HepG2 (cell line): ENCODE results near the gene AMOTL2. TPM values are rescaled to one million over a fixed set of nuclear protein-coding genes. Genes with fewer than 3 reads are reported as not detected.

ENCODE experiments used
- AHDC1 ChIP-seq: sonication (generic); formaldehyde crosslinking; IDR thresholded peaks from 2 replicates; pipeline ENCODE4 v1.5.1; 2020; ENCODE audit warnings: mild to moderate bottlenecking, missing genetic modification reagents, borderline replicate concordance
- ARID5B ChIP-seq: IDR thresholded peaks from 2 replicates; pipeline ENCODE4 v1.4.0; 2020; ENCODE audit warnings: mild to moderate bottlenecking, missing genetic modification reagents
- EEA1 ChIP-seq: sonication (generic); formaldehyde crosslinking; IDR thresholded peaks from 2 replicates; pipeline ENCODE4 v1.5.1; 2020; ENCODE audit warnings: mild to moderate bottlenecking, missing genetic modification reagents, borderline replicate concordance
- LCORL ChIP-seq, 2 experiments: fragments of 450-650 bp in 1 of 2; sonication (generic) in 1 of 2; formaldehyde crosslinking in 1 of 2; IDR thresholded peaks; 2 replicates each; pipeline versions ENCODE4 v1.5.0 to v1.6.1; 2017 to 2020; ENCODE audit warnings: antibody characterized with exemption in 1 of 2, missing genetic modification reagents in 1 of 2
- NCOA5 ChIP-seq: sonication (generic); formaldehyde crosslinking; IDR thresholded peaks from 2 replicates; pipeline ENCODE4 v1.4.0; 2020; ENCODE audit warnings: missing genetic modification reagents
- NFIB ChIP-seq: sonication (generic); formaldehyde crosslinking; IDR thresholded peaks from 2 replicates; pipeline ENCODE4 v1.9.0; 2021; ENCODE audit warnings: missing genetic modification reagents, mild to moderate bottlenecking, borderline replicate concordance
- PATZ1 ChIP-seq: sonication (generic); formaldehyde crosslinking; IDR thresholded peaks from 2 replicates; pipeline ENCODE4 v1.4.0; 2020; ENCODE audit warnings: missing genetic modification reagents
- POLR2AphosphoS5 ChIP-seq: IDR thresholded peaks from 2 replicates; pipeline ENCODE4 v1.6.1; 2012; ENCODE audit warnings: low read depth, low read length
- ZBTB8A ChIP-seq: sonication (generic); formaldehyde crosslinking; IDR thresholded peaks from 2 replicates; pipeline ENCODE4 v1.4.0; 2020; ENCODE audit warnings: mild to moderate bottlenecking, low read depth, missing genetic modification reagents, borderline replicate concordance
- polyA plus RNA-seq, 8 experiments: library from polyadenylated mRNA; depleted of rRNA in 3 of 8; stranded (reverse) in 7 of 8; unstranded in 1 of 8; fragments of >200 nt; fragmentation: Illumina TruSeq in 4 of 8; extraction: Trizol in 4 of 8; gene quantifications; 2 replicates each; pipeline versions ENCODE4 v1.2.1 to v1.2.3, GENCODE V29; 2011 to 2016; ENCODE audit warnings: low read depth in 4 of 8, missing spikeins in 1 of 8, mixed read lengths in 1 of 8; ENCODE audit not compliant: insufficient read depth in 1 of 8
- total RNA-seq, 5 experiments: library from RNA; depleted of rRNA; stranded (reverse); fragments of >200 nt; fragmentation: Illumina TruSeq; extraction: Trizol; gene quantifications; 2 replicates each; pipeline ENCODE4 v1.2.3, GENCODE V29; 2016; ENCODE audit warnings: low read depth in 1 of 5
- TF ChIP-seq, protein P1 (sequence below): sonication (generic); formaldehyde crosslinking; IDR thresholded peaks from 2 replicates; pipeline ENCODE4 v1.5.0; 2020; ENCODE audit warnings: mild to moderate bottlenecking, low read depth, missing genetic modification reagents, borderline replicate concordance

The AMOTL2 gene
- total and polyA plus RNA-seq, 2 of the 13 experiments (the other 11 are each of a cell fraction or from before 2014, with no cell fraction given) = 17.3 to 18.5 TPM

- TF ChIP-seq AHDC1 (CRISPR knock-in tag) (no peak), ZBTB8A (no peak), ARID5B (peak; percentile 79), NFIB (CRISPR knock-in tag) (no peak), LCORL (IDR thresholded peaks at IDR 0.05) (0 out of 2 replicates have a peak, but pooled peaks have one; percentile 48), LCORL (CRISPR knock-in tag; IDR thresholded peaks at IDR 0.05) (peak; percentile 93), POLR2AphosphoS5 (no peak), NCOA5 (no peak), PATZ1 (peak; percentile 66), EEA1 (no peak)
- TF ChIP-seq, protein P1, sequence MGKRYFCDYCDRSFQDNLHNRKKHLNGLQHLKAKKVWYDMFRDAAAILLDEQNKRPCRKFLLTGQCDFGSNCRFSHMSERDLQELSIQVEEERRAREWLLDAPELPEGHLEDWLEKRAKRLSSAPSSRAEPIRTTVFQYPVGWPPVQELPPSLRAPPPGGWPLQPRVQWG (CRISPR knock-in tag) = no peak
These were observed 47.3 kb downstream of the AMOTL2 start (continued) for GRCh38 chr3:134326760-134327593.
